ENCODE results near the gene HS3ST2.
"Not testable (repeated sequence)": the region's sequence is repeated elsewhere in the genome, so short reads cannot be mapped to it uniquely, and the experiment has no call there.

Gene HS3ST2

GRCh38 chr16:22813223-22813947 lies 577 bp upstream of the HS3ST2 start:
- DNase-seq (ENCODE audit: low read depth) = no peak

- DNase-seq (ENCODE audit: low read depth) = no peak
Measured at GRCh38 chr16:22814711-22815105, 746 bp downstream of the HS3ST2 start.

DNA sequence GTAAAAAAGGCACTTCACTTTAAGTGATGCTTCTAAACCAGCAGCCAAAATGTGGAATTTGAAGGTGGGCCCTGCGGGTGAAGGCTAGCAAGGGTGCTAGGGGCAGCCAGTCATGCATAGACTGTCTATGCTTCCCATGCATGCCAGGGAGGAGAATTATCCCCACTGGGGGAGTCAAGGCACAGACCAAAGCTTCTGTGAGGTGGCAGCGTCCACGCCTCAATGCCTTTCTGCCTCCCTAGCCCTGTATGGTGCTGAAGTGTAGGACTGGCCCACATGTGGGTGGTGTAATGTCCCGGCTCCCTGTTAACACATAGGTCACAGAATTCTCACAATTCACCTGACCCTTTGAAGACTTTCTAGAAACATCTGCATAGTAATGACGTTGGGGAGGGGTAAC lies 1.9 kb downstream of the HS3ST2 start:
- DNase-seq (ENCODE audit: low read depth) = no peak

GRCh38 chr16:22816475-22816874 lies 2.5 kb downstream of the HS3ST2 start:
- no peak for DNase-seq (ENCODE audit: low read depth)

DNA sequence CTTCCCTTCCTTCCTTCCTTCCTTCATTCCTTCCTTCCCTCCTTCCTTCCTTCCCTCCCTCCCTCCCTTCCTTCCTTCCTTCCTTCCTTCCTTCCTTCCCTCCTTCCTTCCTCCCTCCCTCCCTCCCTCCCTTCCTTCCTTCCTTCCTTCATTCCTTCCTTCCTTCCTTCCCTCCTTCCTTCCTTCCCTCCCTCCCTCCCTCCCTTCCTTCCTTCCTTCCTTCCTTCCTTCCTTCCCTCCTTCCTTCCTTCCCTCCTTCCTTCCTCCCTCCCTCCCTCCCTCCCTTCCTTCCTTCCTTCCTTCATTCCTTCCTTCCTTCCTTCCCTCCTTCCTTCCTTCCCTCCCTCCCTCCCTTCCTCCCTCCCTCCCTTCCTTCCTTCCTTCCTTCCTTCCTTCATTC lies 4.8 kb downstream of the HS3ST2 start:
- DNase-seq (ENCODE audit: low read depth) = not testable (repeated sequence)

- DNase-seq (ENCODE audit: low read depth) = no peak
Measured at GRCh38 chr16:22838681-22839080, 24.7 kb downstream of the HS3ST2 start.

GRCh38 chr16:22842031-22842430 lies 28.1 kb downstream of the HS3ST2 start:
- DNase-seq (ENCODE audit: low read depth) = not testable (repeated sequence)

DNA sequence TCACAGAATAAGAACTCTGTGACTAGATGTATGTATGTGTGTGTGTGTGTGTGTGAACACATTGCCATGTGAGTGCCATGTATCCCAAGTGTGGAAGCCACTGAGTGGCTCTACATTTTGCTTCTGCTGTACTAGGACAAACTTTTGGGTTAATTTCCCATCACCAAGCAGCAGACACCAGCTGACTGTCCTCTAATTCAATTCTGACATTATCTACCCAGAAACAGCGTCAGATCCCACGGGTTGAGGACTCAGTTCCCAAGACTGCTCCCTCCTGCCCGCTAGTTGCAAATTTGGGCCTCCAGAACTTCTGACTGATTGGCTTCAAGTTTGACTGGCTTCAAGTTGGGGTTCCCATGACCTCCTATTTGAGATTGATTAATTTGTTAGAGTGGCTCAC lies 29.2 kb downstream of the HS3ST2 start:
- DNase-seq (ENCODE audit: low read depth) = no peak

DNA sequence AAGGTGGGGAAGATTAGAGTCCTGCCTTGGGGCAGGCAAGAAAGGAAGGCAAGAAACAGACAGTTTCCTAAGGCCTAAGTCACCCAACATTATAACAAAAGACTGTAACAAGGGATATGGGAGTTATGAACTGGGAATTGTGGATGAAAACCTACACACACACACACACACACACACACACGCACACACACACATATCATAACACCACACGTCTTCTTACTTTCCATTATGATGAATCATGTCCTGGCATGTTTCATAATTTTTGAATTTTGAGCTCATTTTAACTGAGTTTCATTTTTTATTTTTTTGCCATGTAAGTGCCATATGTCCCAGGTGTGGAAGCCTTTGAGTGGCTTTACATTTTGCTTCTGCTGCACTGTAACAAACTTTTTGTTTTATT lies 29.9 kb downstream of the HS3ST2 start:
- no peak for DNase-seq (ENCODE audit: low read depth)

GRCh38 chr16:22844416-22844815 lies 30.5 kb downstream of the HS3ST2 start:
- no peak for DNase-seq (ENCODE audit: low read depth)

- no peak for DNase-seq (ENCODE audit: low read depth)
Measured at GRCh38 chr16:22847100-22847499, 33.1 kb downstream of the HS3ST2 start.

- no peak for DNase-seq (ENCODE audit: low read depth)
Measured at GRCh38 chr16:22847690-22848089, 33.7 kb downstream of the HS3ST2 start.

GRCh38 chr16:22848451-22848850 lies 34.5 kb downstream of the HS3ST2 start:
- DNase-seq (ENCODE audit: low read depth) = no peak

DNA sequence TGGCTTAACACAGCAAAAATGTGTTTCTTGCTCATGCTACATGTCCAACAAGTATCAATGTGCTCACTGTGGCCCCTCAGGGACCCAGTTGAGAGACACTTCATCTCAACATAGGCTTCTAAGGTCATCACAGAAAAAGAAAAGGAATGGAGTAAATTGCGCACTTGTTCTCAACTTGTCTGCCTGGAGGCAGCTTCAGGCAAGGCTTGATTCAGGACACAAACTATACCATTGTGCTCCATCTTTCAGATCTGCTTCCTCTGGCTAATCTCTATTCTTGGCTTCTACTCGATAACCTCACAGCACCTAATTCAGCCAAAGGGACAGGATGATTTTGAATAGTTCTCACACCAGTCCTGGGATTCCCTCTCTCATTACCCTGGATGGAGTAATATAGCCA lies 35.6 kb downstream of the HS3ST2 start:
- no peak for DNase-seq (ENCODE audit: low read depth)

GRCh38 chr16:22855231-22855630 lies 41.3 kb downstream of the HS3ST2 start:
- DNase-seq (ENCODE audit: low read depth) = no peak

DNA sequence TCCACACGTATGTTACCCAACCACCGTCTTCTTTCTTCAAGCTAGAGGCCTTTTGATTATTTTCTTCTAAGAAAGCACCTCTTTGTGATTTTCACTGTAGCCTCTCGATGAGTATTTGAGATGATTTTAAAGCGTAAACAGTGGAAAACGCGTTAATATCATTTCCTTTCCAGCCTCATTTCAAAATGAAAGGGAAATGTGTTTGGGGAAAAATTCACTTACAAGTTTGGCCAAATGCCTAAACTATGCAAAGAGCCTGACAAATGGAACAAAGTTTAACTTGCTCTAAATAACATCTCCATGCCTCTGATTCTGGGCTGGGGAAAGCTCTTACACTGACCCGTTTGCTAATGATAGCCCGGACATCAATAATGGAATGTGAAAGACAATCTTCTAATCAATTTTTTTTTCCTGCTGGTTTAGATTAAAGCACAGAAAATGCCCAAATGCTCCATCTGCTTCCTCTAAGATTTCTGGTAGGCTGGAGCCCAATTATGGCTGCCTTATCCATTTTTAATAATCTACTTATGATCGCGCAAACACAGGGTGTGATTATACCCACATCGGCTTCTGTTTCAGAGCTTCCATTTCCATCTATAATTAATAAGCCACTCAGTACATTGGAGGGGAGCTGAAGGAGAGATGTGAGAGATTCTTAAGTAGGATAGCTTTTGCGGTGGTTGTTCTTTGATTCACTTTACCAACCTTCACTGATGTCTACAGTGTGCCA lies 43.5 kb downstream of the HS3ST2 start:
- no peak for DNase-seq (ENCODE audit: low read depth)

- DNase-seq (ENCODE audit: low read depth) = no peak
Measured at GRCh38 chr16:22859925-22860324, 46.0 kb downstream of the HS3ST2 start.

- no peak for DNase-seq (ENCODE audit: low read depth)
Measured at GRCh38 chr16:22861580-22861979, 47.6 kb downstream of the HS3ST2 start.

GRCh38 chr16:22862046-22862445 lies 48.1 kb downstream of the HS3ST2 start:
- DNase-seq (ENCODE audit: low read depth) = no peak

DNA sequence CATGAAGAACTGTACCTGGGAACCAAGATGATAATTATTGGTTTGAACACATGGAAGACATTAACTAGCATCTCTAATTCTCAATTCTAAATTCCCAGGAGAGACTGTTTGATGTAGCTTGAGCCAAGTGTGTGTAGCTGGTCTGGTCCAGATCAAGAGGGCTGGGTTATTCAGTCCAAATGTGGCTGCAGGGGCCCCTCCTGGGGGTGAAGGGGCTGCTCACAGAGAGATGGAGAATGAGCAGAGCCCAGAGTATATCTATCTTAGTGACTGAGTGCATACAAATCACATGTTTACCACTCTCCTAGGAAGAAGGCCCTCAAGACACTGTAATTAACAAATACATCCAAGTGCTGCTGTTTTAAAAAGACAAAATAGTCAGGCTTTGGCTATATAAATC lies 50.4 kb downstream of the HS3ST2 start:
- DNase-seq (ENCODE audit: low read depth) = no peak

GRCh38 chr16:22868593-22869224 lies 54.7 kb downstream of the HS3ST2 start:
- no peak for DNase-seq (ENCODE audit: low read depth)

DNA sequence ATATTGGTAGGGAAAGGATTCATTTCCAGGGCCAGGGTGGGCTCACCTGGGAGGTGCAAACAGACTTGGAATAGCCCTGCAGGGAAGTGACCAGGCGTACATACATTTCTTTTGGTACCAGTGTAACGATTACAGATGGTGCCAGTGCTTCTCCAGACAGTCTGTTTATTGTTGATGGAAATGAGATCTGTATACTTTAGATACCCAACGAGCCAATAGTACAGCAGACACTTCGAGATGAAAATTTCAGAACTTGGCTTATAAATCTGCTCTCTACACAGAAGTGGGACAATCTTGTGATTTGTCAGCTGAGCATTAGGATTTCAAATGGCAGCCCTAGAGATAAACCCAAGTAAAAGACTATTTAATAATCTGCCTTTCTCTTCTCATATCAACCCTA lies 57.9 kb downstream of the HS3ST2 start:
- DNase-seq (ENCODE audit: low read depth) = no peak

- no peak for DNase-seq (ENCODE audit: low read depth)
Measured at GRCh38 chr16:22874394-22874793, 60.4 kb downstream of the HS3ST2 start.
